GM19025 (cell line): ENCODE data around the gene EHD4.

Experiments
- ATAC-seq: cut with Tn5 transposase; IDR thresholded peaks from one replicate; pipeline ENCODE4 v1.9.1; 2021; ENCODE audit warnings: mild to moderate bottlenecking, low read depth, moderate library complexity; ENCODE audit not compliant: unreplicated experiment

Gene EHD4

DNA sequence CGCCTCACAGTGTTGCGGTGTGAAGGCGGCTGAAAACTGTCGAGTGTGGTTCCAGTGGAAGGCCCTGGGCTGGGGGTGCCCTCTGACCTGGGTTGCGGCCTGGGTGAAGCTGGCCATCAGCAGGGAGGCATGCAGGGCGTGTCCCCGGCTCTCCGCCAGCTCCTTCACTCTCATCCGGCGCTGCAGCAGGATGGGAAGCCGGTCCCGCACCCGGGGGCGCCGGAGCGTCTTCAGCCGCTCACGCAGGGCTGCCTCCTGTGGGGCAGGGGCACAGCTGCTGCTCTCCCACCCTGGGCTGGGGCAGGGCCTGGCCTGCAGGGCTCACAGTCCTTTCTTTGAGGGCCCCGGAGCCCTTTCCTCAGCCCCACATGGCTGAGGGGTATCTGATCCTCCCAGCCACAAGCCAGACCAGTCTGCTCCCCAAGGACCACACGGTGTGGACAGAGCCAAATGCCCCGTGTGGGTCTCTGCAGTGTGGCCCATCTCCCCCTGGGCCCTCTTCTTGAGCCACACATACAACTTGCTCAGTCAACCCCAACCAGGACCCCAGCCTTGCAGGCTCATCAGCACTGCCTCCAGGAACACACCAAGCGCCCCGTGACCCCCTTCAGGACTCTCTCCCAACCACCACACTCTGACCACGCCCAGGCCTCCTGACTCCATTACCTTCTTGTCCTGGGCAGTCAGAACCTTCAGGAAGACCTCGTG lies 105.3 kb downstream of the EHD4 start:
- no peak for ATAC-seq

GRCh38 chr15:41866263-41866703 lies 106.1 kb downstream of the EHD4 start:
- no peak for ATAC-seq

GRCh38 chr15:41865490-41866055 lies 106.8 kb downstream of the EHD4 start:
- ATAC-seq: no peak

DNA sequence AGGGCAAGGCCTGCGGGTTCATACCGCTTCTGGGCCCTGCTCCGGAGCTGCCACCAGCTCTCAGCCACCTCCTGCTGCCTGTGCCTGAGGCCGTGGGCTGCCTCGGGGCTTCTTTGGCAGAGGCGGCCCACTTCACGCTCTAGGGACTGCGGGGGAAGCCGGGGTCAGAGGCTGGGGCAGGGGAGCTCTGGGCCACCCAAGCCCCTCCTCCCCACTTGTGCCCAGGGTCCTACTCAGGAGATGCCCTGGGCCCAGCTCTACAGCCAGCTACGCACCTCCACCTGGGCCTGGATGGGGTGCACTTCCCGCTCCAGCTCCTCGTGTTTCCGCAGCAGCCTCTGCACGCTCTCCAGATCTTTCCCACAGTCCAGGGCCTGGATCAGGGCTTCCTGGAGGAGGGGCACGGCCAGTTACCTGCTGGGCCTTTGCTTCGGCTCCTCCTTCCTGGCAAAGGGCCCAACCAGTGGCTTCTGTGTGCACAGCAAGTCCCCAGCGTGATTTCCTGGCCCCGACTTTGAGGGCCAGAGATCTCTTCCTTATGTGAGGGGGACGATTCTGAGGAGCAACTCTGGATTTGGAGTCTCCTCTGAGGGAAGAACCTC lies 109.7 kb downstream of the EHD4 start:
- no peak for ATAC-seq

DNA sequence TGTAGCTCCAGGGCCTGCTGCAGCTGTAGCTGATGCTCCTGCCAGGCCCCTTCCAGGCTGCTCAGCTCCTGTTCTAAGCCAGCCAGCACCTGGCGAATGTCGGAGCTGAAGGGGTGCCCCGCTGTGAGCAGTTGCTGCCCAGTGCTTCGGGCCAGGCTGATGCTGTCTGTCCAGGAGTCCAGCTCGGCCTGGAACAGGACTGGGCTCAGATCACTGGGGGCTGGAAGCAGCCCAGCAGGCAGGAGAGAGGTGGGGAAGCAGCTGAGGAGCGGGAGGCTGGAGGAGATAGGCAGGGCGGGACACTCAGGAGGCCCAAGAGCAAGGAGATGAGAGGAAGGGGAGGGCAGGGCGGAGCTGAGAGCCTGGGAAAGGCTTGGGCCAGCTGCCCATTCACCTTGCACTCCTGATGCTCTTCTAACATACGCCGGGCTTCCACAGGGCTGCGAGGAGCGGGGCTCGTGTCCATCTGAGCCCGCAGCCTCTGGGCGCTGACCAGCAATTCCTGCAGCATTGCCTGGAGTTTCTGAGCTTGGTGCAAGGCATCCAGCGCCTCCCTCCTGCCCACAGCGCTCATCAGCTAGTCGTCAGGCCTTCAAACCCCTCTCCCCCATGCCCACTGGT lies 110.5 kb downstream of the EHD4 start:
- no peak for ATAC-seq

DNA sequence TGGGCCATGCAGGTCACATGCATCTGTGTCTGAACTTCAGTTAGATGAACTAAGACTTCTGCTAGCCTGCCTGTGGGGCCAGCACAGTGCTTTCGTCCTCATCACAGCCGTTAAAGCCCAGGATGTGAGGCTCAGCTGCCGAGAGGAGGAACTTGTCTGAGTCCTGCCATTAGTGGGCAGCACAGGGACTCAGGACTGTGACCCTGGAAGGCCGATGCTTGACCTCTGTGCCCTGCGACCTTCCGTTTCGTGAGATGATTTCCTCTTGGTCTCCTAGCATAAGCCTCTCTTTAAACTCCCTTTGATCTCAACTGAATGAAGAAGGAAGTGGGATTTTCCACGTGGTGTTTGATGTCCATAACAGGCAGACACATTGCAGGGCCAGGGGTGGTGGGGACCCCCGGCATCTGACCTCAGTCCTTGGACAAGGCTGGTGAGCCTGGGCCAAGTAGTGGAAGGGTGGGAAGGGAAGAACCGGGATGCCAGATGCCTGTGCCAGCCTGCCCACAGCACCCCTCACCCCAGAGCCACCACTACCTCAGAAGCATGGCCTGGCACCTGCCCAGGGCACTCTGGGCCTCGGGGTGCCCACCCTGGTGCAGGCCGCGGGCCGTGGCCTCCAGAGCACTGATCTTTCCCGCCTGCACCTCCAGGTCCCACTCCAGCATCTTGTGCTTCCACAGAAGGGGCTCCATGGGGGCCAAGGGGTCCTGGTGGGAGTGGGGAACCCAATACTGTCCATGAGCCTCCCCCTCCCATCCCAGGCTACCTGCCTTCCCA lies 112.1 kb downstream of the EHD4 start:
- ATAC-seq: no peak

GRCh38 chr15:41858756-41859155 lies 113.6 kb downstream of the EHD4 start:
- ATAC-seq: no peak

- ATAC-seq: no peak
Observed at GRCh38 chr15:41857316-41857715, 115.0 kb downstream of the EHD4 start.

DNA sequence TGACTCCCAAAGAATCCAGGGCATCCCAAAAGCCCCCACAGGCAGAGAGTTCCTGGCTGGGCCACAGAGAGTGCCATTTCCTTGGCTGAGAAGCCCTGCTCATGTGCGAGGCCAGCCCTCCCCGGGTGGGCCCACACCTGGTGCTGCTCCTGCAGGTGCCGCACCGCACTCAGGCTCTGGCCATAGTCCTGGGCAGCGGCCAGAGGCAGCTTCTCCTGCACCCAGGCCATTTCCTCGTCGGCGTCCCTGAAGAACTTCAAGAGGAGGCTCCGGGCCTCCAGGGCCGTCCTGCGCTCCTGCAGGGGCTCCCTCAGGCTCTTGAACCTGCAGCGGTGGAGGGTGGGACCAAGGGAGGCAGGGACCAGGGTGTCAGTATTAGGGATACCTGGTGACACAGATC lies 115.6 kb downstream of the EHD4 start:
- no peak for ATAC-seq

DNA sequence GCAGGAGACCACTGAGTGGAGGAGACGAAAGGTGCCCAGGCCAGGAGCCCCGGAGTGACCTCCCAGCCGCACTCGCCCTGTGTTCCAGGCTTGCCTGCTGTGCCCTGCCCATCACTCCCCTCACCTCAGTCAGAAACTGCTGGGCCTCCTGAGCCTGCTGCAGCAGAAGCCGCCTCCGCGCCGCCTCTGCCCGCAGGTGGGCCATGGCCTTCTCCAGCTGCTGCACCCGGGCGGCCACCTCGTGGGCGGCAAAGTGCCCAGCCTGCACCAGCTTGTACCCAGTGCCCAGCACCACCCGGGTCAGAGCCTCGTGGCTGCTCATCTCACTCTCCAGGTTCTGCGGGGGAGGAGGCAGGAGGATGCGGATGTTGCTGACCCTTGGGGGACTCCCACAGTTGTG lies 116.1 kb downstream of the EHD4 start:
- no peak for ATAC-seq

DNA sequence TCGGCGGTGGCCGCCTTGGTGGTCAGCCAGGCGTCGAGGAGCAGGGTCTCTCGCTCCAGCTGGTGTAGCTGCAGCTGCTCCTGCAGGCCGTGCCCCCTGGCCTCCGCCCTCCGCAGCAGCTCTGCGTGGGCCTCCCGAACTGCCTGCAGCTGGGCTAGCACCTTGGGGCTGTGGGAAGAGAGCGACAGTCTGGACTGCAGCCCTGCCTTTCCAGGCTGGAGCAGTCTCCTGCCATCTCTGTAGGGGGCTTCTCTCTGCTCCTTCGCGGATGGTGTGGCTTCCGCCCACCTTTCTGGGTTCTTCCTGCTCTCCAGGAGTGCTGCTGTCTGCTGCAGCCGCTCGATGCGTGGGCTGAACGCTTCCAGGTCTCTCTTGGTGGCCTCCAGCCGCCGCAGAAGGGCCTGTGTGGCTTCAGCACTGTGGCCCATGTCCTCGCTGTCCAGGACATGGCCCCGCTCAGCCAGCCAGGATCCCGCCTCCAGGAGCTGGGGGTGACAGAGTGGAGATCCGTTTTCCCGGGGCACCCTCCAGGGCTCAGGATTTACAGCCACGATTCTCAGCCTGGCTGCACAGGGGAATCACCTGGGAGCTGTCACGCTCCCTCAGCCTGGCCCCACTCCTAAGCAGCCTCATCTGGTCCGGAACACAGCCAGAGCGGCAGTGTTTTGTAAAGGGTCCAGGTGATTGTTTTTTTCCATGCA lies 116.9 kb downstream of the EHD4 start:
- ATAC-seq: no peak

- no peak for ATAC-seq
Observed at GRCh38 chr15:41854443-41854842, 117.9 kb downstream of the EHD4 start.

DNA sequence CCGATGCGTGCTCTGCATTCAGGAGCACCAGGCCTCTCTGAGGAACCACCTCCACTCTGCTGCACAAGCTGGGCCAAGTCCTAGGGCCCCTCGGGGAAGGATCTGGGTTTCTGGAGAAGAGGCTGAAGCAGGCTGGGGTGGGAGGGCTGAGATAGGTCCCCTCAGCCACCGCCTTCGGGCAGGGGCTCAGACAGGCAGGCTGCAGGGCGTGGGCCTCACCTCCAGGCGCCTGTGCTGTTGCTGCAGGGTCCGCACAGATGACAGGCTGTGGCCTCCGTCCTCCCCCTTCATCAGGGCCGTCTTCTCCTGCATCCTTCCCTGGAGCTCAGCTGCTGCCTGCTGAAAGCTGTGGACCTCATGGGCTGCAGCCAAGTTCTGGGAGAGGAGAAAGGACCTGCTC lies 118.5 kb downstream of the EHD4 start:
- no peak for ATAC-seq

DNA sequence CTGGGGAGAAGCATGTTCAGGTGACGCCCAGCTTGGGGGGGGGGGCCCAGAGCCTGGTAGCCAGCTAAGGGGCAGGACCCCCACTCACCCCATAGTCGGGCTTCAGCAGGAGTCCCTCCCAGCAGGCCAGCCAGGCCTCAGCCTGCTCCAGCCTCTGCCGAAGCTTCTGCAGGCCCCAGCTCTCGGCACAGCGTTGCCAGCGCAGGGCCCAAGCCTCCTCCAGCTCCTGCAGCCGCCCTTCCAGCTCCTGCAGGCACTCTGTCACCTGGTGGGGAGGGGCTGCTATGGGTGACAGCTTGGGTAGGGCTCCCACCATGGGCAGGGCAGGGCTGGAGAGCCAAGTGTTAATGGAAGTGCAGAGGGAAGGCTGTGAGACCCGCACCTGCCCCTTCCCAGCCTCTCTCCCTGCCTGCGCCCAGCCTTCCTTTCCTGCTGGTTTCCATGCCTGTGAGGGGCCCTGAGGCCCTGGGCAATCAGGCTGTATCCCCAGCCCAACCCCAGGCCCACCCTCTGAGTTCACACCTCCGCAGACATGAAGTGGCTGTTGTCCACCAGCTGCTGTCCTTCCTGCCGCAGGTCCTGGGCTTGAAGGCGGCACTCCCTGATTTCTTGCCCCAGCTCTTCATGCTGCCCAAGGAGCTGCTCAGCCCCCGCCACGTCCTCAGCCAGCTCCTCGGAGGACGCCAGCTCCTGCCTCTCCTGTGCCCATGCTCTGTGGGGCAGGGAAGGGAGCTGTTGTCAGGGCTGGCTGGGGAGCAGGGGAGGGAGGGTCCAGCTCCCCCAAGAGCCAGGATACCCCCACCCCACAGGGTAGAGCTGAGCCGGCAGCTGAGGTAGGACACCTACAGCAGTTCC lies 119.4 kb downstream of the EHD4 start:
- ATAC-seq: no peak

- ATAC-seq: no peak
Observed at GRCh38 chr15:41851755-41852370, 120.5 kb downstream of the EHD4 start.

DNA sequence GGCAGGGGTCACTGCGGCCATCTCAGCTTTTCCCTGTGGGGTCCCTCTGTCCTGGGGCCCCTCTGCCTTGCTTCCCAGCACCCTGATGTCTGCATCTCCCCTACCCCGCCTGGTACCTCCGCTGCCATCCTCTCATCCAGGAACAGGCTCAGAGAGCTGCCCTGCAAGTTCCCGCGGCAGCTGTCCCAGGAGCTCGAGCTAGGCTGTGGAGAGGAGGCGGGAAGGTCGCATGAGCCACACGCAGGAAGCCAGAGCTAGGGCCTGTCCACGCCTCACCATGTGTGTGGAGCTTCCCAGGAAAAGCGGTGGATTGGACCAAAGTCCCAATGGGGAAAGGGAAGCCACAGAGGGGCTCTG lies 121.2 kb downstream of the EHD4 start:
- ATAC-seq: no peak

GRCh38 chr15:41850482-41851166 lies 121.7 kb downstream of the EHD4 start:
- ATAC-seq: no peak

DNA sequence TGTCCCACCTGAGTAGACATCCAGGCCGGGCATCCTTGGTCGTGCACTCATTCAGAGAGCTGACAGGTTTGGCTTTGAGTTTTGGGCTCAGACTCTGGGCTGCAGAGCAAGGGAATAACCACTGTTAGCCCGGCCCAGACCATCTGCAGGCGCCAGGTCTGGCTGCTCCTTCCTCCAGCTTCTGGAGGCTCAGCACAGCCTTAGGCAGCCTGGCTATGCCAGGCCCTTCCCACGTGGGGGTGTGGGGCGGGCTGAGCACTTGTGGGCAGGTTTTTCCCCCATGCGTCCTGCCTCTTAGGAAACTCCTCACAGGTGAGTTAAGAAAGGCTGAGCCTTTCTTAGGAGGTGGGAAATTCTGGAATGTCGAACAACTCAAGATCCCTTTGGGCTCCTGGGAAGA lies 122.5 kb downstream of the EHD4 start:
- no peak for ATAC-seq
